Stimulated activated CD4-positive, alpha-beta T cell treated with anti-CD3 and anti-CD28 coated beads, Interleukin-4, amount 100 ng/mL, for 1 hour (primary cell): Measurements from ENCODE around the gene YDJC.
"Not testable (repeated sequence)": the region's sequence is repeated elsewhere in the genome, so short reads cannot be mapped to it uniquely, and the experiment has no call there.

Experiments
- DNase-seq: peaks from one replicate; pipeline ENCODE4 v3.0.0-alpha.2; 2020

Gene YDJC

GRCh38 chr22:21629255-21630149 lies at the start of gene YDJC:
Gene YDJC, minus strand, starts transcription at chr22:21630022. Its CDS starts 8 bp downstream, at chr22:21630014.
- peak; percentile 97 for DNase-seq

- no peak for DNase-seq
Measured at GRCh38 chr22:21679383-21679782, 49.6 kb upstream of the YDJC start.

- not testable (repeated sequence) for DNase-seq
Measured at GRCh38 chr22:21678842-21679241, 49.0 kb upstream of the YDJC start.

- no peak for DNase-seq
Measured at GRCh38 chr22:21677606-21678443, 48.0 kb upstream of the YDJC start.

GRCh38 chr22:21674638-21675245 lies 44.9 kb upstream of the YDJC start:
- DNase-seq = no peak

- DNase-seq = no peak
Measured at GRCh38 chr22:21673534-21674321, 43.9 kb upstream of the YDJC start.

GRCh38 chr22:21672107-21672629 lies 42.3 kb upstream of the YDJC start:
- no peak for DNase-seq

- no peak for DNase-seq
Measured at GRCh38 chr22:21669026-21669425, 39.2 kb upstream of the YDJC start.

- no peak for DNase-seq
Measured at GRCh38 chr22:21666786-21667185, 37.0 kb upstream of the YDJC start.

GRCh38 chr22:21665047-21665851 lies 35.4 kb upstream of the YDJC start:
- no peak for DNase-seq

GRCh38 chr22:21663738-21664137 lies 33.9 kb upstream of the YDJC start:
- no peak for DNase-seq

- no peak for DNase-seq
Measured at GRCh38 chr22:21661991-21662390, 32.2 kb upstream of the YDJC start.

GRCh38 chr22:21660904-21661303 lies 31.1 kb upstream of the YDJC start:
- no peak for DNase-seq

- DNase-seq = no peak
Measured at GRCh38 chr22:21659864-21660525, 30.2 kb upstream of the YDJC start.

- DNase-seq = peak; percentile 83
Measured at GRCh38 chr22:21657360-21658032, 27.7 kb upstream of the YDJC start.

GRCh38 chr22:21657020-21657359 lies 27.2 kb upstream of the YDJC start:
- DNase-seq = no peak

GRCh38 chr22:21652547-21653545 lies 23.0 kb upstream of the YDJC start:
- DNase-seq = no peak

GRCh38 chr22:21652010-21652546 lies 22.3 kb upstream of the YDJC start:
- DNase-seq = peak; percentile 85

- no peak for DNase-seq
Measured at GRCh38 chr22:21651521-21652009, 21.7 kb upstream of the YDJC start.
